NB4 (cell line): ENCODE measurements around the gene PFN2.

Source experiments
- CTCF ChIP-seq: IDR thresholded peaks from one replicate; pipeline ENCODE4 v1.5.1; 2012; ENCODE audit warnings: low read depth, low read length
- POLR2A ChIP-seq: IDR thresholded peaks from 2 replicates; pipeline ENCODE4 v1.6.1; 2011; ENCODE audit warnings: mild to moderate bottlenecking; ENCODE audit not compliant: insufficient read length; ENCODE audit errors: extremely low read depth

- TF ChIP-seq POLR2A (no peak), CTCF (no peak)
Measured at GRCh38 chr3:149958171-149958796, 12.4 kb downstream of the PFN2 start.
